Progenitor cell of endocrine pancreas (in vitro differentiated cells): ENCODE results near the gene CYP1B1. TPM values are rescaled to one million over a fixed set of nuclear protein-coding genes. Genes with fewer than 3 reads are reported as not detected.
A peak's percentile ranks its signal among the peaks of the same experiment; 100 is the strongest.

ENCODE experiments used
- DNase-seq: peaks from one replicate; pipeline ENCODE4 v3.0.0; 2021; ENCODE audit warnings: low spot score; ENCODE audit not compliant: unreplicated experiment
- H3K27ac Mint-ChIP-seq: 2 replicates; pipeline ENCODE4 v1.8.0; 2021; ENCODE audit warnings: mild to moderate bottlenecking, moderate library complexity, mixed read lengths
- H3K27me3 Mint-ChIP-seq: 2 replicates; pipeline ENCODE4 v1.8.0; 2021; ENCODE audit warnings: mixed read lengths
- H3K36me3 Mint-ChIP-seq: 2 replicates; pipeline ENCODE4 v1.8.0; 2022; ENCODE audit warnings: mixed read lengths; ENCODE audit not compliant: insufficient read depth
- H3K4me1 Mint-ChIP-seq: 2 replicates; pipeline ENCODE4 v1.8.0; 2021; ENCODE audit warnings: low read depth, mixed read lengths
- H3K4me3 Mint-ChIP-seq: 2 replicates; pipeline ENCODE4 v1.8.0; 2021; ENCODE audit warnings: low read depth, mild to moderate bottlenecking, moderate library complexity, mixed read lengths
- H3K9me3 Mint-ChIP-seq: 2 replicates; pipeline ENCODE4 v1.8.0; 2021; ENCODE audit warnings: low read depth, mixed read lengths
- CTCF ChIP-seq: fragments of 200-600 bp; sonication (generic); IDR thresholded peaks from one replicate; pipeline ENCODE4 v1.5.0; 2021; ENCODE audit warnings: antibody characterized with exemption, mild to moderate bottlenecking; ENCODE audit not compliant: unreplicated experiment
- total RNA-seq: library from RNA; stranded (reverse); gene quantifications from 2 replicates; pipeline ENCODE4 v1.2.1, GENCODE V29; 2021

The CYP1B1 gene
- total RNA-seq, 1 donor from 2014 or later, result 1.6 TPM

GRCh38 chr2:38098421-38099098 lies 22.6 kb upstream of the CYP1B1 start:
- no peak for DNase-seq
- Mint-ChIP-seq H3K4me3 (no peak overlapping the region), H3K27ac (no peak overlapping the region), H3K4me1 (peaks cover 28% of the 10 kb centered on the region), H3K27me3 (peaks cover 54% of the 10 kb centered on the region), H3K36me3 (peaks cover 1% of the 10 kb centered on the region), H3K9me3 (no peaks in the 10 kb centered on the region)
- TF ChIP-seq CTCF, result no peak

GRCh38 chr2:38097988-38098385 lies 22.0 kb upstream of the CYP1B1 start:
- peaks cover 28% of the 10 kb centered on the region for H3K4me1 Mint-ChIP-seq
- H3K27ac Mint-ChIP-seq, result no peak overlapping the region

GRCh38 chr2:38097258-38097987 lies 21.5 kb upstream of the CYP1B1 start:
- DNase-seq, result no peak
- Mint-ChIP-seq H3K4me3 (no peak overlapping the region), H3K27me3 (peaks cover 60% of the 10 kb centered on the region), H3K27ac (peak overlapping the region; percentile 29), H3K4me1 (peaks cover 28% of the 10 kb centered on the region), H3K36me3 (peaks cover 1% of the 10 kb centered on the region), H3K9me3 (no peaks in the 10 kb centered on the region)
- no peak for TF ChIP-seq CTCF

More at GRCh38 chr2:38097988-38098385, 22.0 kb upstream of the CYP1B1 start:
- Mint-ChIP-seq H3K9me3 (no peaks in the 10 kb centered on the region), H3K4me3 (no peak overlapping the region), H3K36me3 (peaks cover 1% of the 10 kb centered on the region), H3K27me3 (peaks cover 58% of the 10 kb centered on the region)
- DNase-seq, result no peak
- no peak for TF ChIP-seq CTCF

DNA sequence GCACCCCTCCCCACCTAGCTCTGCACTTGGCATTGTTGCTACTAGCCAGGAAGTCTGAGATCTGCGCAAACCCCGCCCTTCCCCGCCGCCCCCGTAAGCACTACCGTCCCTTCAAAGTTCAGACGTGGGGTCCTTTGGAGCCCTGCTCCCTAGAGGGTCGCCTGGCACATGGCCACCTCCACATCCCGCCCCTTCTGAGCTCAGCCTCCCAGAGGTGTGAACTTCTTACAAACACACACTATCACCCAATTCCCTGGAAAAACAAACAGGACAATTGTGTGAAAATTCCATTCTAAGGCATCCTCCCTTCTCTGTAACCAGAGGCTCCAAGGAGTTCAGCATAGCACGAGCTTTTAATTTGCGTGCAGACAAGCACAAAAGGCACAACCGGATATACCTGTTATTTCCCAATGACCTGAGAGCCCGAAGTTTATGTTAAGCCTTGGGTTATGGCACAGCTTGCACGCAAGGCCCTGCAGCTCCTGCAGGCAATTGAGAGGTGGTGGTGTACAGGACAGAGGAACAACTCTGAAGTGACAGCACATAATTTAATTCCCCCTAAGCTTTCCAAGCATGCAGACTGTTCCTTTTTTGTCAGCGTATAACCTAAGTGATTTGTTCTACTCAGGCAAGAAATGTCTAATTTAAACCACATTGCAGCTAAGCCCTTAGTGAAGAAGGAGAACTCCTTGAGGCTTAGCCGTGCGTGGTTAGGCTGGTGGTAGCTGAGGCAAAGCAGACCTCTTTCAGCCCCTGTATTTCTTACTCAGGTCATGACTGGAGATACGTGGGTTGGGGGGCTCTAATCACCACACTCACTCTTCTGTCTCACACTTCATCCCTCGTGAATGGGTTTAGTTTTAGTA lies 20.3 kb upstream of the CYP1B1 start:
- peaks cover 69% of the 10 kb centered on the region for H3K27me3 Mint-ChIP-seq

More for the DNA sequence above, 20.3 kb upstream of the CYP1B1 start:
- no peak for TF ChIP-seq CTCF
- Mint-ChIP-seq H3K9me3 (no peaks in the 10 kb centered on the region), H3K27ac (peak overlapping the region; percentile 88), H3K4me1 (peaks cover 28% of the 10 kb centered on the region), H3K36me3 (peaks cover 1% of the 10 kb centered on the region), H3K4me3 (no peak overlapping the region)
- DNase-seq, result peak; percentile 20
